Measurements from ENCODE around the gene WDR1.

DNA sequence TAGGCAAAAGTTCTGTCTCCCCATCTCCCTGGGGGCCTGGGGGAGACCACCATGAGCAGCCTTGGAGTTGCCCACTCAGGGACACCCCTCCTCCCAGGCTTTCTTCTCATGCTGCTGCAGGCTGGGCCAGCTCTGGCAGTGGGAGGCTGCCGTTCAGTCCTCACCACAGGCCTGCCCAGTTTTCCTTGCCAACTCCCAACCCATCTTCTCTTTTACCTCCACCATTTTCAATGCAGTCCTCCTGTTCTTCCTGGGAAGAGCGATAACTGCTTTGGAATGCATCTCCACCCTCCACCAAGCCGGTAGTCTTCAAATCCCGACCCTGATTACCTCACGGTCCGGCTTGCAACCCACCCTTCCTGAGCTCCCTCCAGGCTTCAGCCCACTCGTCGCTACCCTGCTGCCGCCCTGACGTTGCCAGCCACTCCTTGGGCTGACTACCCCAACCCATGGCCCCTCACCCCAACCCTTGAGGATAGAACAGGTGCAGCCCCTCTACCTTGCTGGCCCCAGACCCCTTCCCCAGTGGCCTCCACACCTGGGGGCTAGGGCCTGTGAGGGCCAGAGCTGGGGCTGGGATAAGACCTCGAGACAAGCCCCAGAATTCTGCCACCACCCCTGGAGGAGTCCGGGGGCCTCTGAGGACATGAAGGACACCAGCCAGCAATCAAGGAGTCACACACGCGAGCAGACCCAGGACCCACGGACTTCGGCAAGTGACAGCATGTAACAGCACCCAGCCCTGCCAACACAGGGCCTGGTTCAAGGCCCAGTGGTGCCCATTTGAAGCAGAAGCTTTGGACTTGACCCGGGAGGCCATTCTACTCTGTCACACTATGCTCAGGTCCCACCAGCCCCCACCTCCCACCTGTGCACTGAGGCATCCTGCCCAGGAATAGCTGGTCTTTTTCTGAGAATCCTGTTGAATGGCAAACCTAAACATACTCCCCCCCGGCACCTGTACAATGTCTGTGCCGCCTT lies 9.2 kb downstream of the WDR1 start:
- TF ChIP-seq, protein P1, sequence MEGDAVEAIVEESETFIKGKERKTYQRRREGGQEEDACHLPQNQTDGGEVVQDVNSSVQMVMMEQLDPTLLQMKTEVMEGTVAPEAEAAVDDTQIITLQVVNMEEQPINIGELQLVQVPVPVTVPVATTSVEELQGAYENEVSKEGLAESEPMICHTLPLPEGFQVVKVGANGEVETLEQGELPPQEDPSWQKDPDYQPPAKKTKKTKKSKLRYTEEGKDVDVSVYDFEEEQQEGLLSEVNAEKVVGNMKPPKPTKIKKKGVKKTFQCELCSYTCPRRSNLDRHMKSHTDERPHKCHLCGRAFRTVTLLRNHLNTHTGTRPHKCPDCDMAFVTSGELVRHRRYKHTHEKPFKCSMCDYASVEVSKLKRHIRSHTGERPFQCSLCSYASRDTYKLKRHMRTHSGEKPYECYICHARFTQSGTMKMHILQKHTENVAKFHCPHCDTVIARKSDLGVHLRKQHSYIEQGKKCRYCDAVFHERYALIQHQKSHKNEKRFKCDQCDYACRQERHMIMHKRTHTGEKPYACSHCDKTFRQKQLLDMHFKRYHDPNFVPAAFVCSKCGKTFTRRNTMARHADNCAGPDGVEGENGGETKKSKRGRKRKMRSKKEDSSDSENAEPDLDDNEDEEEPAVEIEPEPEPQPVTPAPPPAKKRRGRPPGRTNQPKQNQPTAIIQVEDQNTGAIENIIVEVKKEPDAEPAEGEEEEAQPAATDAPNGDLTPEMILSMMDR (conservative IDR thresholded peaks at IDR 0.05; ENCODE audit: low read depth, low read length) = no peak
- TF ChIP-seq EZH2 (IDR thresholded peaks at IDR 0.05; ENCODE audit: borderline replicate concordance, low read depth, low read length, poor library complexity, severe bottlenecking) = no peak
